ENCODE measurements around the gene RAET1G. TPM values are rescaled to one million over a fixed set of nuclear protein-coding genes. Genes with fewer than 3 reads are reported as not detected.
"Not testable (repeated sequence)": the region's sequence is repeated elsewhere in the genome, so short reads cannot be mapped to it uniquely, and the experiment has no call there.

RAET1G gene
- total RNA-seq, 2 experiments from 2014 or later = not detected

DNA sequence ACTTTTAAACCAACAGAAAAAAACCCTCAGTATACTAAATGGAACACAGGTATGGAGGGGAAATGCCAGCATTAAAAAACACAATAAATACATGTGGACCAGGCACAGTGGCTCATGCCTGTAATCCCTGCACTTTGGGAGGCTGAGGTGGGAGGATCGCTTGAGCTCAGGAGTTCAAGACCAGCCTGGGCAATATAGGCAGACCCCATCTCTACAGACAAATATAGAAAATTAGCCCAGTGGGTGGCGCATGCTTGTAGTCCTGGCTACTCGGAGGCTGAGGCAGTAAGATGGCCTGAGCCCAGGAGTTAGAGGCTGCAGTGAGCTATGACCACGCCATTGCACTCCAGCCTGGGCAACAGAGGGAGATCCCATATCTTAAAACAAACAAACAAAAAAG is 36.9 kb upstream of the RAET1G start:
- H3K27ac Mint-ChIP-seq, H3K4me3 Mint-ChIP-seq, H3K36me3 Mint-ChIP-seq, H3K9me3 Mint-ChIP-seq, DNase-seq: not testable (repeated sequence)
- Mint-ChIP-seq H3K4me1 (peaks cover 18% of the 10 kb centered on the region), H3K27me3 (peaks cover 94% of the 10 kb centered on the region)

DNA sequence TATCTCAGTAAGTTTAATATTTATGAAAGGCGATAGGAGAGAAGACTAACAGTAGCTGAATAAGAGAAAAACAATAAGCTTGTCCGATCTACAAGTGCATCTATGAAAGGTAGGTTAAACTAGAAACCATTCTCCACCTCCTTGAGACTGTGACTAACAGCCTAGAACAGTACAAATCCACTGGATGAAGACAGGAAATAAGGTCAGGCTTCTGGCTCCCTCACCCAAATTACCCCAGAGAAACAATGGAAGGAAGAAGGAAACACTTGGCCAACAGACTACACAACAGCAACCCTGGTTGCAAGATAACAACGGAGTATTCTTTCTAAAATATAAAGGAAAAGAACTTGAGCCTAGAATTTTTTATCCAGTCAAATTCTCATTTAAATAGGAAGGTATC is 35.2 kb upstream of the RAET1G start:
- H3K36me3 Mint-ChIP-seq, H3K9me3 Mint-ChIP-seq, H3K27ac Mint-ChIP-seq, H3K4me1 Mint-ChIP-seq, H3K4me3 Mint-ChIP-seq, DNase-seq: not testable (repeated sequence)
- peaks cover 85% of the 10 kb centered on the region for H3K27me3 Mint-ChIP-seq

GRCh38 chr6:149955654-149956317 is 32.9 kb upstream of the RAET1G start:
- H3K4me3 Mint-ChIP-seq, H3K9me3 Mint-ChIP-seq, H3K27ac Mint-ChIP-seq, H3K4me1 Mint-ChIP-seq, H3K36me3 Mint-ChIP-seq, DNase-seq: not testable (repeated sequence)
- H3K27me3 Mint-ChIP-seq = peaks cover 85% of the 10 kb centered on the region

DNA sequence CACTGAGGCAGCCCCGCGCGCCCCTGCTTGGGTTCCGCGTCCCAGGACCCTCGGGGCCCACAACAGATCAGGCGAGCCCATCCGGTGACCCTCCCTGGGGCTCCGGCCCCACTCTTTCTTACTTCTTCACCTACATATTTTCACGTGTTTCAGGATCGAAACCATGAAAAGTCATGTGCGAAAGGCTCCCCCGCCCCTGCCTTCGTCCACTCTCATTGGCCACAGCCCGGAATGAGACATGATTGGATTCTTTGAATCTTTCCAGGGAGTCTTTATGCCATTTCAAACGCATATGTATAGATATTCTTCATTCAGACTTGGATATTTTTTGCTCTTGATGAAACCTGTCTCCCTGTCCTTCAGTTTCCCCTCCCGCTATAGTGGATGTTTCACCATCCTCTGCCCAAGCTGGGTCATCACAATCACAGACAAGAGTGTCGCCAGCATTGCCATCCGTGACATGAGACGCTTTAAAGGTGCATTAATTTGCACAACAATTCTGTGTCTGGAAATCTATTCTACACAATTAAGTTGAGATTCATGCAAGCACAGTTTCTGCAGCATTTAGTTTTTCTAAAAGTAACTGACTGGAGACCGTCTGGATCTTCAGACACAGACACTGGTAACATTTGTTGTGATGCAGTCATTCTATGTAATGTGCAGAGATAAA is 32.2 kb upstream of the RAET1G start:
- not testable (repeated sequence) for H3K27ac Mint-ChIP-seq, DNase-seq, H3K4me3 Mint-ChIP-seq, H3K36me3 Mint-ChIP-seq, H3K4me1 Mint-ChIP-seq, H3K9me3 Mint-ChIP-seq
- H3K27me3 Mint-ChIP-seq = peaks cover 85% of the 10 kb centered on the region

GRCh38 chr6:149954328-149954983 is 31.5 kb upstream of the RAET1G start:
- H3K9me3 Mint-ChIP-seq, H3K27ac Mint-ChIP-seq, H3K4me3 Mint-ChIP-seq, DNase-seq, H3K4me1 Mint-ChIP-seq, H3K36me3 Mint-ChIP-seq: not testable (repeated sequence)
- peaks cover 85% of the 10 kb centered on the region for H3K27me3 Mint-ChIP-seq

GRCh38 chr6:149953934-149954327 is 31.0 kb upstream of the RAET1G start:
- not testable (repeated sequence) for H3K36me3 Mint-ChIP-seq, DNase-seq, H3K9me3 Mint-ChIP-seq, H3K27ac Mint-ChIP-seq, H3K4me1 Mint-ChIP-seq, H3K4me3 Mint-ChIP-seq
- H3K27me3 Mint-ChIP-seq = peaks cover 82% of the 10 kb centered on the region

DNA sequence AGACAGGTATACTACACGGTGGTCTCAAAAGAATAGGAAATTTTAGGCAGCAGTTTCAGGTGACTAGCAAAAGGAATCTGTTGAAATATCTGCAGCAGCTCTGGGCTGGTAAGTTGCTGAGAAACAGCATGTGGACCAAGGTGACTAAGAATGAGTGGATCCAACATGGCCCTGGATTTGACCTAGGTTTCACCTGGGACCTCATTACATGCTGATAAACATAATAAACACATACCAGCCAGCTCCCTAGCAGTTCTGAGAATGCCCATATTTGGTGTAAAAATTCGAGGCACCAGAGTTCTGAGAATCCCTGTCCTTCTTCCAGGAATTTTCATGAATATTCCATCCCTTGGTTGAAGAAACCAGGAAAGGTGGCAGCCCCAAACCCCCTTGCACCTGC is 30.5 kb upstream of the RAET1G start:
- DNase-seq, H3K36me3 Mint-ChIP-seq, H3K27ac Mint-ChIP-seq, H3K9me3 Mint-ChIP-seq, H3K4me3 Mint-ChIP-seq, H3K4me1 Mint-ChIP-seq: not testable (repeated sequence)
- peaks cover 76% of the 10 kb centered on the region for H3K27me3 Mint-ChIP-seq

- Mint-ChIP-seq H3K4me3 (no peak overlapping the region), H3K27ac (no peak overlapping the region), H3K27me3 (peaks cover 71% of the 10 kb centered on the region), H3K4me1 (peaks cover 3% of the 10 kb centered on the region), H3K9me3 (no peaks in the 10 kb centered on the region), H3K36me3 (peaks cover 1% of the 10 kb centered on the region)
- DNase-seq = no peak
These were observed 28.7 kb upstream of the RAET1G start for GRCh38 chr6:149951626-149952025.

- Mint-ChIP-seq H3K27me3 (peaks cover 71% of the 10 kb centered on the region), H3K9me3 (no peaks in the 10 kb centered on the region), H3K36me3 (peaks cover 1% of the 10 kb centered on the region), H3K27ac (no peak overlapping the region), H3K4me3 (no peak overlapping the region), H3K4me1 (peaks cover 3% of the 10 kb centered on the region)
- no peak for DNase-seq
These were observed 28.2 kb upstream of the RAET1G start for GRCh38 chr6:149951096-149951495.

GRCh38 chr6:149950423-149950822 is 27.5 kb upstream of the RAET1G start:
- DNase-seq = no peak
- Mint-ChIP-seq H3K4me1 (peaks cover 3% of the 10 kb centered on the region), H3K9me3 (no peaks in the 10 kb centered on the region), H3K4me3 (no peak overlapping the region), H3K27ac (no peak overlapping the region), H3K36me3 (peaks cover 1% of the 10 kb centered on the region), H3K27me3 (peaks cover 66% of the 10 kb centered on the region)

GRCh38 chr6:149948616-149949015 is 25.7 kb upstream of the RAET1G start:
- H3K27ac Mint-ChIP-seq = no peak overlapping the region
- H3K4me3 Mint-ChIP-seq = no peak overlapping the region

DNA sequence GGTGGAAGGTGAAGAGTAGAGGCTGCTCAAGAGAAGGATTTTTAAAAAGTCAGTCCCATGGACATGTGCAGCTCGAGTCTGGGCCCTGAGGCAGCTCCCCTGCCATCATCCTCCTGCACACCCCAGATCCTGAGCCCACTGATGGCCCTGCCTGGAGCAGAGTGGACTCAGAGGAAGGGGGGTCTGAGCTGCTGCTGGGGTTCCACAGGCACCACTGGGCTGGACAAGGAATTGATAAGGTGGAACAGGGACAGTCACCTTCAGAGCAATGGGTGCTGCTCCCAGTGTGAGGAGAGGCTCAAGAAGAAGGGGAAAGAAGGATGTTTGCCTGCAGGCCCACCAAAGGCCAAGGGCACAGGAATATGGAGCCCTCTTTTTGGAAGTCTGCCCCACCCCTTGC is 25.1 kb upstream of the RAET1G start:
- Mint-ChIP-seq H3K9me3 (no peaks in the 10 kb centered on the region), H3K36me3 (no peaks in the 10 kb centered on the region), H3K4me1 (no peaks in the 10 kb centered on the region), H3K27me3 (peaks cover 57% of the 10 kb centered on the region), H3K4me3 (no peak overlapping the region), H3K27ac (no peak overlapping the region)
- DNase-seq = no peak

More at GRCh38 chr6:149948616-149949015, 25.7 kb upstream of the RAET1G start:
- Mint-ChIP-seq H3K27me3 (peaks cover 60% of the 10 kb centered on the region), H3K4me1 (no peaks in the 10 kb centered on the region), H3K9me3 (no peaks in the 10 kb centered on the region), H3K36me3 (no peaks in the 10 kb centered on the region)
- DNase-seq = no peak

DNA sequence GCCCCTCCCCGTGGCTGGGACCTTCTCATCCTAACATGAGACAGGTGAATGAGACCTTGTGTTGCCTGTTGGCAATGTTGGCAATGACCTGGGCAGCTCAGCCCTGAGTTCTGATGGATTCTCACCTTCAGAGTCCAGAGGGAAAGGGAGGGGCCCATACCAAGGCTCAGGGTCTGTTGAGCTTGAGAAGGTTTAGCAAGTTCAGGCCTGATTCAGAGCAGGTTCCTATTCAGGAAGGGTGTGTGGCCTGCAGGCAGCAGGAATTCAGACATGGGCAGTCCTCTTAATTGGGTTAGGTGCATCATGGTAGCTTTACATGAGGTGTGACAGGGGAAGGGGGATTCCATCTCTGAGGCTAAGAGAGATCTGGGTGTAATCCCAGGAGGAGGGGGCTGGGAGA is 24.6 kb upstream of the RAET1G start:
- DNase-seq, H3K27ac Mint-ChIP-seq, H3K4me1 Mint-ChIP-seq, H3K36me3 Mint-ChIP-seq, H3K9me3 Mint-ChIP-seq, H3K4me3 Mint-ChIP-seq: not testable (repeated sequence)
- peaks cover 57% of the 10 kb centered on the region for H3K27me3 Mint-ChIP-seq

- not testable (repeated sequence) for H3K9me3 Mint-ChIP-seq, H3K4me3 Mint-ChIP-seq, DNase-seq, H3K4me1 Mint-ChIP-seq, H3K36me3 Mint-ChIP-seq, H3K27ac Mint-ChIP-seq
- peaks cover 54% of the 10 kb centered on the region for H3K27me3 Mint-ChIP-seq
These were observed 23.7 kb upstream of the RAET1G start for GRCh38 chr6:149946631-149947030.

- peaks cover 54% of the 10 kb centered on the region for H3K27me3 Mint-ChIP-seq
- H3K4me3 Mint-ChIP-seq = not testable (repeated sequence)
These were observed 22.4 kb upstream of the RAET1G start for GRCh38 chr6:149945276-149945675.

DNA sequence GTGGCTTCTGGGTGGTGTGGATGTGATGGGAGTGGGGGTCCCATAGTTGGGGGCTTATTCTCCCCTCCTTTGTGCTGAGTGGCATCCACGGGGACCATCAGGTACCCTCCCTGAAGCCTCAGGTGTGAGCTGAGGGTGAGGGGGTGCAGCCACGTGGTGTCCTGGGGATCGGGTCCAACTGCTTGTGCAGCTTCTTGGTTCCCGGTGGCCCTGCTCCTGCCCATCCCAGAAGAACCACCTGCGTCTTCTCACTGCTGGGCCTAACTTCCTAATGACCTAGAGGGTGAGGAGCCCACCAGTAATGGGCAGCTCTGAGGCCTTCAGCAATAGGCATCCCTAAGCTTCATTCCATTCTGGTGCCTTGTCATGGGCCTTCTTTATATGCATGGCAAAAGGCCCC is 20.4 kb upstream of the RAET1G start:
- H3K36me3 Mint-ChIP-seq, H3K4me3 Mint-ChIP-seq, H3K9me3 Mint-ChIP-seq, H3K27ac Mint-ChIP-seq, DNase-seq: not testable (repeated sequence)
- H3K4me1 Mint-ChIP-seq = peaks cover 30% of the 10 kb centered on the region
- H3K27me3 Mint-ChIP-seq = peaks cover 64% of the 10 kb centered on the region

More at GRCh38 chr6:149945276-149945675, 22.4 kb upstream of the RAET1G start:
- not testable (repeated sequence) for H3K9me3 Mint-ChIP-seq, DNase-seq, H3K36me3 Mint-ChIP-seq, H3K27ac Mint-ChIP-seq
- H3K4me1 Mint-ChIP-seq = peaks cover 15% of the 10 kb centered on the region
